Activated naive CD4-positive, alpha-beta T cell treated with anti-CD3 and anti-CD28 coated beads, Interleukin-2, amount 50 U/mL, for 24 hours (primary cell): Measurements from ENCODE around the gene UST.

Experiments used
- H3K27ac Mint-ChIP-seq: one replicate; pipeline ENCODE4 v1.8.0; 2021; ENCODE audit warnings: mild to moderate bottlenecking, mixed read lengths
- H3K27me3 Mint-ChIP-seq: one replicate; pipeline ENCODE4 v1.8.0; 2021; ENCODE audit warnings: mixed read lengths
- H3K36me3 Mint-ChIP-seq: one replicate; pipeline ENCODE4 v1.8.0; 2021; ENCODE audit warnings: mixed read lengths
- H3K4me1 Mint-ChIP-seq: one replicate; pipeline ENCODE4 v1.8.0; 2021; ENCODE audit warnings: mixed read lengths
- H3K4me3 Mint-ChIP-seq: one replicate; pipeline ENCODE4 v1.8.0; 2021; ENCODE audit warnings: mild to moderate bottlenecking, mixed read lengths
- H3K9me3 Mint-ChIP-seq: one replicate; pipeline ENCODE4 v1.8.0; 2021; ENCODE audit warnings: mixed read lengths

The UST gene

DNA sequence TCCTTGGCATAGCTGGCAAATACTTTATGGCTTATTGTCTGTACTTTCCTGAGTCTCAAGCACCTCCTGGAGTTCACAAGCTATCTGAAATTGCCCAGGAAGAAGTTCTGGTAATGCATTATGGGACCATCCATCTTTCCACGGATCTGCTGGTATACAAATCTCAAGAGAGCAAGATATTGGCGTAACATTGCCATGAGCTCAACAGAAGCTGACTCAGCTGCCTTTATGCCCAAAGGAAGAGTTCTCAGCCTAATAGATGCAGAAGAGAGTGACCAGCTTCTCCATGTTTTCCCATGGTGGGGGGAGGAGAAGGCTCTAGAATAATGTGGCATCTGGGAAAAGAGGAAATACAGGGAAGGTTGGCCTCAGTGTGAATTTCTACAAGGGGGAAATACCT is 78.7 kb downstream of the UST start:
- Mint-ChIP-seq H3K4me3 (no peak overlapping the region), H3K36me3 (no peaks in the 10 kb centered on the region), H3K27ac (no peak overlapping the region), H3K27me3 (peaks cover 10% of the 10 kb centered on the region), H3K4me1 (no peaks in the 10 kb centered on the region), H3K9me3 (no peaks in the 10 kb centered on the region)

DNA sequence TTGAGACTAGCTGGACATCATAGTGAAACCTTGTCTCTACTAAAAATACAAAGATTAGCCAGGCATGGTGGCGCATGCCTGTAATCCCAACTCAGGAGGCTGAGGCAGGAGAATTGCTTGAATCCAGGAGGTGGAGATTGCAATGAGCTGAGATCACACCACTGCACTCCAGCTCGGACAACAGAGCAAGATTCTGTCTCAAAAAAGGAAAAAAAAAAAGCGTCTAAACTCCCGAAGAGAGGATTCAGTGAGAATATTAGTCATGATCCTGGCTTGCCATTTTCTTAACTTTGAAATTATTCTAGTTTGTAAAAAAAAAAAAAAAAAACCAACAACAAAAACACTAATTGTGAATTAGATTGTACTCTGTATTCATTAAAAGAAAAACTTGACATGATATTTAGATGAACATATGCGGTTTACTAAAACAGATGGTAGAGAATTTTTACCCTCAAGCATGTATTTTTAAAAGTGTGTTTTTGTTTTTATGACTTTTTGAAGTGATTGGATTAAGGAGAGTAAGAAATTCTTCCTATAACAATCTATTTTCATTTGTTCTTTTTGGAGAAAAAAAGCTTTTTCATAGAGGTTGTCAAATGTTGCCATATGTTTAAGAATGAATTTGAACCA is 80.7 kb downstream of the UST start:
- Mint-ChIP-seq H3K36me3 (no peaks in the 10 kb centered on the region), H3K27me3 (peaks cover 11% of the 10 kb centered on the region), H3K27ac (no peak overlapping the region), H3K9me3 (no peaks in the 10 kb centered on the region), H3K4me3 (no peak overlapping the region), H3K4me1 (no peaks in the 10 kb centered on the region)

DNA sequence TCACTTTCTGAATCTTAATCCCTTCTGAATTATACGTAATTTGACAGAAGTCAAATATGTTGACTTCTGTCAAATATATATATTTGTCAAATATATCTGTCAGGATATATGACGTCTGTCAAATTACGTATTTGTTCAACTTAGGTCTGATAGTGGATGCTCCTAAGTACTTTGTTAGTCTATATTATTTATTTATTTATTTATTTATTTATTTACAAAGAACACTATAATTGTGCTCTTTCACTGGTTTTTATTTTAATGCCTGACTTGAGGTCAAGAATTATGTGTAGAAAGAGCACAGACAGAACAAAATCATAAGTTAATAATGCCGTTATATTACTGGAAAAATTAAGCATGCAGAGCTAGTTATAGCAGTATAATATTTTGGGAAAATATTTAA is 81.2 kb downstream of the UST start:
- Mint-ChIP-seq H3K4me3 (no peak overlapping the region), H3K4me1 (no peaks in the 10 kb centered on the region), H3K36me3 (no peaks in the 10 kb centered on the region), H3K27me3 (peaks cover 11% of the 10 kb centered on the region), H3K9me3 (no peaks in the 10 kb centered on the region), H3K27ac (no peak overlapping the region)

DNA sequence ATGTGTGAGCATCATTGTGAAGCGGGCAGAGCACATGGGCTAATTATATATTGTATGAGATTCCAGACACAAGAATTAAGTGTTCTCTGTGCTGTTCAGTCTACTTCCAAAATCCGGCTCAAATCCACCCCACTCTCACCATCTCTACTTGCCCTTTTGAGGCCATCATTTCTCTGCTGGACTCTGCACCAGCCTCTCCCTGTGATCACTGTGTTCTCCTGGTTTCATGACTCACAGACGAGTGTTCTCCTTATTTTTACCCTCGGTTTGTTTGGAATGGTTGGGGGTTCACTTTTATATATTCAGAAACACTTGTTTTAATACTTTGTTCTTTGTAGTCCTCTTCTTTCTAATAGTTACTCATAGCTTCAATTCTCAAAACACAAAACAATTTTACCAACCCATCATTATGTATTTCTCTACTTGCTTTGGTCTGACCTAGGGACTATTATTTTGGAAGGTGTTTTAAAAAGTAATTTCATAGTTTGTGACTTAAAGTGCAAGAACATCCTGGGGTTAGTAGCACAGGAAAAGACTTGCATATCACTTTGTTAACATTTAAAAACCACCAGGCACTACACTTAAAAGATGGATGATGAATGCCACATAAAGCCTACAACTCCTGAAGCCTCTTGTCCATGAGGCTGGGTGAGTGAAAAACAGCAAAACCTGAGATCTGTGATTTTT is 82.7 kb downstream of the UST start:
- Mint-ChIP-seq H3K4me3 (no peak overlapping the region), H3K27me3 (peaks cover 11% of the 10 kb centered on the region), H3K4me1 (no peaks in the 10 kb centered on the region), H3K9me3 (no peaks in the 10 kb centered on the region), H3K36me3 (no peaks in the 10 kb centered on the region), H3K27ac (no peak overlapping the region)

DNA sequence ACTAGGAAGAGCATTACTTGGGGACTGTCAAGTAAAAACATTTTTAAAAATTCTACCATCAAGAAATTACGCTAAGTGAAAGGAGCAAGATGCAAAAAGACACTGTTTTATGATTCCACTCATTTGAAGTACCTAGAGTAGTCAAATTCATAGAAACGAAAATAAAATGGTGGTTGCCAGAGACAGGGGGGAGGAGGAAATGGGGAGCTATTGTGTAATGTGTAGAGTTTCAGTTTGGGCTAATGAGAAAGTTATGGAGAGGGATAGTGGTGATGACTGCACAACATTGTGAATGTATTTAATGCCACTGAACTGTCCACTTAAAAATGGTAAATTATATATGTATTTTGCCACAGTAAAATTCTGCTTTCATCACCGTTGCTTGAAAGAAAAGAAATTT is 83.8 kb downstream of the UST start:
- no peaks in the 10 kb centered on the region for H3K36me3 Mint-ChIP-seq

DNA sequence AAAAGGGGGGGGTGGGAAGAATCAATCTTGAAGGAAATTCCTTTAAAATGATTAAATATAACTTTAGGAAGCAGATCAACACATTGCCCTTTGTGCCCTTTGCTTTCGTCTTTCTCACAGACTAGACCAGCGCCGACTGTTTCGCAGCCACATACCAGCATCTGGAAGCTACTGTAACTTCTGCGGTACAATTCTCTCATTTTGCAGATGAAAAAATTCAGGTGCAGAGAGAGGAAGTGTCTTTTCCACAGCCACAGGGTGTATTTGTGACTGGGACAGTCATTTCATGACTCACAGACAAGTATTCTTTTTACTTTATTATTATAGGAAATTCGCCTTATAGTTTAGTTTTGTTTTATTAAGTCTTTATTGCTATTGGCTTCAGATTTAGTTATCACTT is 84.2 kb downstream of the UST start:
- peaks cover 4% of the 10 kb centered on the region for H3K27me3 Mint-ChIP-seq
- H3K9me3 Mint-ChIP-seq: no peaks in the 10 kb centered on the region
- no peaks in the 10 kb centered on the region for H3K4me1 Mint-ChIP-seq
- no peaks in the 10 kb centered on the region for H3K36me3 Mint-ChIP-seq
- H3K27ac Mint-ChIP-seq: no peak overlapping the region
- no peak overlapping the region for H3K4me3 Mint-ChIP-seq

More for the DNA sequence above, 83.8 kb downstream of the UST start:
- Mint-ChIP-seq H3K27ac (no peak overlapping the region), H3K27me3 (peaks cover 5% of the 10 kb centered on the region), H3K4me1 (no peaks in the 10 kb centered on the region), H3K9me3 (no peaks in the 10 kb centered on the region), H3K4me3 (peak overlapping the region; percentile 6)

DNA sequence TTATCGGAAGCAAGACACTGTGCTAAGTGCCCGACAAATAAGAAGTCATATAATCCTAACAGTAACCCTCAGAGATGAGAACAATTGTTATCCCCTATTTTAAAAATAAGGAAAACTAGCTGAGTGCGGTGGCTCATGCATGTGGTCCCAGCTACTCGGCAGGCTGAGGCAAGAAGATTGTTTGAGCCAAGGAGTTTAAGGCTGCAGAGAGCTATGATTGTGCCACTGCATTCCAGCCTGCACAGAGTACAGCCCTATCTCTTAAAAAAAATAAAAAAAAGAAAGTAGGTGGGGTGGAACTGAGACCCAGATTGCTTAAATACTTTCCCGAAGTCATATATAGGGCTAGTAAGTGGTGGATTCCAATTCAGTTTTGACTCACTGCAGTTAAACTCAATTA is 84.7 kb downstream of the UST start:
- Mint-ChIP-seq H3K4me3 (no peak overlapping the region), H3K27ac (no peak overlapping the region), H3K36me3 (no peaks in the 10 kb centered on the region), H3K4me1 (no peaks in the 10 kb centered on the region), H3K27me3 (peaks cover 4% of the 10 kb centered on the region), H3K9me3 (no peaks in the 10 kb centered on the region)

DNA sequence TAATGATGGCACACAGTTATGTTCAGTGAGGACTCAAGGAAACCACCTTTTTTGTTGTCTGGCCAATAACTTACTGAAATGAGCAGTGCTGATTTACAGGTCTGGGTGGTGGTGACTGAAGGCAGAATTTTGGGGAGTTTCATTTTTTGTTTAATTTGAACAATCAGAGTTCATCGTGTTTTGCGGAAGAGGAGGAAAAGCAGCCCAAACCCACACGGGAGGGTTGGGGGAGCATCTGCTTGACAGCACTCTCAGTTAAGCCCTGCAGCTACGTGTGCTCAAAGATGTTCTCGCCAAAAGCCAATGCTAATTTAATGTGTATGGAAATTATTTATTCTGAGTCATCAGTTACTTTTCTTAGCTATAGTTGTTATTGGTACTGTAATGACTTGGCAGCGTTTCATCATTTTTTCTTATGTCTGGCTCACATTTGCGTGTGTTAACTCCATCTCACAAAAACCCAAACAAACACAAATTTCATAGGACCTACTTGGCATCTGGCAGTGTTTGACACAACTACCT is 89.2 kb downstream of the UST start:
- H3K4me3 Mint-ChIP-seq: no peak overlapping the region
- H3K27me3 Mint-ChIP-seq: peaks cover 4% of the 10 kb centered on the region
- no peaks in the 10 kb centered on the region for H3K36me3 Mint-ChIP-seq
- H3K4me1 Mint-ChIP-seq: no peaks in the 10 kb centered on the region
- no peak overlapping the region for H3K27ac Mint-ChIP-seq
- no peaks in the 10 kb centered on the region for H3K9me3 Mint-ChIP-seq

DNA sequence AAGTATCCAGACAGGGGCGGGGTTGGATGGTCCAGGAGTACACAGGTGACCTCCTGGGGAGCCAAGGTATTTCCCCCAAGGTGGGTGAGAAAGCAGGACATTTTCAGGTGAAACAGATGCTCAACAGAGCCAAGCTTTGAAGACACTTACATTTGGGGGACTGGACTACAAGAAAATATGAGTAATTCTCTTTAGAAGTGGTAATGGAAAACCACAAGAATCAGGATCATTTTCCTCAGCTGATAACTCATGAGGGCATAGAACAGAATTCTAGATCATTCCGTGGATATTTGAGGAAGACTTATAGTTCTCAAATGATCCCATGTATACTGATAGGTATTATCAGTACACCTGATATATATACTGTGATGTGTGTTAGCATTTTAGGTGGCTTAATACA is 89.9 kb downstream of the UST start:
- no peak overlapping the region for H3K27ac Mint-ChIP-seq
- H3K9me3 Mint-ChIP-seq: no peaks in the 10 kb centered on the region

DNA sequence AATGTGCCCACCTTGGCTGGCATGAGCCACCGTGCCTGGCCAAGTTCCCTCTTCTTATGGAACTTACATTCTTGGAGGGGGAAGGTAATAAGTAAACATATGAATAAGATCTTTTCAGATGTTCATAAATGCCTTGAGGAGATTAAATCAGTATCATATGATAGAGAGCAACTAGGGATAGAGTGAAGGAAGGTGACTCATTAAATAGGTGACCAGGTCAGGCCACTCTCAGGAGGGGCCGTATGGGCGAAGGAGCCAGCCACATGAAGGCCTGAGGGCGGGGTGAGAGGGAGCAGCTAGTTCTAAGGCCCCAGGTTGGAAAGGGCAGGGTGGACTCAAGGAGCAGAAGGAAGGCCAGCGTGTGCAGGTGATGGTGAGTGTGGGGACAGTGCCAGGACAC is 91.1 kb downstream of the UST start:
- peaks cover 2% of the 10 kb centered on the region for H3K27me3 Mint-ChIP-seq
- H3K4me1 Mint-ChIP-seq: no peaks in the 10 kb centered on the region
- H3K4me3 Mint-ChIP-seq: no peak overlapping the region
- H3K27ac Mint-ChIP-seq: no peak overlapping the region
- no peaks in the 10 kb centered on the region for H3K36me3 Mint-ChIP-seq
- no peaks in the 10 kb centered on the region for H3K9me3 Mint-ChIP-seq

More for the DNA sequence above, 89.9 kb downstream of the UST start:
- H3K36me3 Mint-ChIP-seq: no peaks in the 10 kb centered on the region
- no peak overlapping the region for H3K4me3 Mint-ChIP-seq
- H3K27me3 Mint-ChIP-seq: peaks cover 4% of the 10 kb centered on the region
- H3K4me1 Mint-ChIP-seq: no peaks in the 10 kb centered on the region

DNA sequence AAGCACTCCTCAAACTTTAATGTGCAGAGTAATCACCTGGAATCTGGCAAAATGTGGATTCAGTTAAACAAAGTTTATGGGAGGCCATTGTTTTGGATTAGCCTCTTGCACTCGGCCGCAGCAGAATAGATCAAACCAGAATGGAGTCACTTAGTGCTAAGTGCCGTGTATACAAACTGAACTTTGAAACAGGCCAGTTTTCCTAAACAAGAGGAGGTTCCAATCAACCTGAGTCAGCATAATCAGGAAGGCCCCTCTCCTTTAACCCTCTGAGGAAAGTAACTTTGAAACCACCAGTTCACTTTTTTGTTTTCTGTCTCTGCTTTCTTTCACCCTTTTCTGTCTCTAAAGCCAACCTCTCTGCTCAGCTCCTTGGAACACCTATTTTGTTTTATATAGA is 92.2 kb downstream of the UST start:
- Mint-ChIP-seq H3K4me3 (no peak overlapping the region), H3K4me1 (no peaks in the 10 kb centered on the region), H3K9me3 (no peaks in the 10 kb centered on the region), H3K27me3 (peaks cover 2% of the 10 kb centered on the region), H3K36me3 (no peaks in the 10 kb centered on the region), H3K27ac (no peak overlapping the region)

DNA sequence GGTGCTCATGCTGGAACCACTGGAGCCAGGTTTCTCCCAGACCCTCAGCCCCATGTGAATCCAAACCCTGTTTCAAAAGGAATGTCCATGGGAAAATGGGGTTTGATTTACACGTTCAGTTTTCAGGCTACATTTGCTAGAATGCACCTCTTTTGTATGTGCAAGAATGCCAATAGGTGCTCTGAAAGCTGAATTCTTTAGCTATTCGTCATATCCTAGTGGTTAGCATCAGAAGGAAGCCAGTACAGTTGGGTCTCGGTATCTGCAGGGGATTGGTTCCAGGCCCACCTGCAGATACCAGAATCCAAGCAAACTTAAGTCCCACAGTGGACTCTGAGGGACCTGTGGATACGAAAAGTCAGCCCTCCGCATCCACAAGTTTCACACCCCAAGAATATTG is 93.4 kb downstream of the UST start:
- Mint-ChIP-seq H3K9me3 (no peaks in the 10 kb centered on the region), H3K36me3 (no peaks in the 10 kb centered on the region), H3K27ac (no peak overlapping the region), H3K4me1 (no peaks in the 10 kb centered on the region), H3K27me3 (peaks cover 2% of the 10 kb centered on the region), H3K4me3 (no peak overlapping the region)

DNA sequence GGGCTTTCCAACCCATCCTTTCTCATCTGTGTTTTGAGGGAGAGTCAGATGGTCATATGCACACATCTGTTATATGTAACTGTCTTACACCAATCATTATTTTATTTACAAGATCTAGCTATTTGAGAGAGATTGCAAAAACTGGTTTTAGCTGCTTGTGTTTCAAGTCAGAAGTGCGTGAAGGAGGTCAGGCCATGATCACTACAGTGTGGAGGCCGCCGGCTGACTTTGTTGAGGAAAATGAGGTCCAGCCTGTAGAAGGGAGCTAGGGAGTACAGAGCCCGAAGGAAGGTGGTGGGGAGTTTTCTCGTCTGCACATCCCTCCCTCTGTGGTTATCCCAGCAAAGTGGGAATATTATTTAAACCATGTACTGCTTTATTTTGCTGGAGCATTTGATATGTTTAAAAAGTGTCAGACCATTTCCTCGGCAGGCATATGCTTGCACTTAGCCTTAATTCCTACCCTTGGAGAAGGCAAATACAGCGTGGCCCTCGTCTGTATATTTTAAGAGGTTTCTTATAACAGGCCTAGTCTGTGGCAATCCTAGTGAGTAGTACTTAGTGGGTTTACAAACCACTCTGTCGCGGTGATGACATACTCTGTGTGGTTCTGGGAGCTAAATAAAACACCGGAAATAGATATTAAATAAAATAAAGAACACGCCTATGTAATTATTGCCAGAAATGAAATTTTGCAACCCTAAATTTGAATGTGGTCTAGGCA is 95.6 kb downstream of the UST start:
- Mint-ChIP-seq H3K4me3 (no peak overlapping the region), H3K36me3 (no peaks in the 10 kb centered on the region), H3K27me3 (no peaks in the 10 kb centered on the region), H3K9me3 (no peaks in the 10 kb centered on the region), H3K4me1 (no peaks in the 10 kb centered on the region), H3K27ac (no peak overlapping the region)

DNA sequence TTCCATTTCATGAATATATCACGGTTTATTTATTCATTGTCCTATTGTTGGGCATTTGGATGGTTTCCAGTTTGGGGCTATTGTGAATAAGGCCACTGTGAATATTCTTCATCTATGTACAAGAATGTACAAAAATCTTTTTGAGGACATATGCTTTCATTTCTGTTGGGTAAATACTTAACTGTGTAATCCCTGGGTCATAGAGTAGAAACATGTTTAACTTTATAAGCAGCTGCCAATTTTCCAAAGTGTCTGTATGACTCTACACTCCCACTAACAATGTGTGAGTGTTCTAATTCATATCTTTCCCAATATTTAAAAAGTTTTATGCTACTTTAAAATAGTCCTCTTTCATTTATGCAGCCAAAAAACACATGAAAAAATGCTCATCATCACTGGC is 98.6 kb downstream of the UST start:
- H3K27me3 Mint-ChIP-seq: no peaks in the 10 kb centered on the region
- no peaks in the 10 kb centered on the region for H3K36me3 Mint-ChIP-seq
- H3K4me3 Mint-ChIP-seq: no peak overlapping the region
- H3K27ac Mint-ChIP-seq: no peak overlapping the region
- H3K4me1 Mint-ChIP-seq: no peaks in the 10 kb centered on the region
- H3K9me3 Mint-ChIP-seq: no peaks in the 10 kb centered on the region

DNA sequence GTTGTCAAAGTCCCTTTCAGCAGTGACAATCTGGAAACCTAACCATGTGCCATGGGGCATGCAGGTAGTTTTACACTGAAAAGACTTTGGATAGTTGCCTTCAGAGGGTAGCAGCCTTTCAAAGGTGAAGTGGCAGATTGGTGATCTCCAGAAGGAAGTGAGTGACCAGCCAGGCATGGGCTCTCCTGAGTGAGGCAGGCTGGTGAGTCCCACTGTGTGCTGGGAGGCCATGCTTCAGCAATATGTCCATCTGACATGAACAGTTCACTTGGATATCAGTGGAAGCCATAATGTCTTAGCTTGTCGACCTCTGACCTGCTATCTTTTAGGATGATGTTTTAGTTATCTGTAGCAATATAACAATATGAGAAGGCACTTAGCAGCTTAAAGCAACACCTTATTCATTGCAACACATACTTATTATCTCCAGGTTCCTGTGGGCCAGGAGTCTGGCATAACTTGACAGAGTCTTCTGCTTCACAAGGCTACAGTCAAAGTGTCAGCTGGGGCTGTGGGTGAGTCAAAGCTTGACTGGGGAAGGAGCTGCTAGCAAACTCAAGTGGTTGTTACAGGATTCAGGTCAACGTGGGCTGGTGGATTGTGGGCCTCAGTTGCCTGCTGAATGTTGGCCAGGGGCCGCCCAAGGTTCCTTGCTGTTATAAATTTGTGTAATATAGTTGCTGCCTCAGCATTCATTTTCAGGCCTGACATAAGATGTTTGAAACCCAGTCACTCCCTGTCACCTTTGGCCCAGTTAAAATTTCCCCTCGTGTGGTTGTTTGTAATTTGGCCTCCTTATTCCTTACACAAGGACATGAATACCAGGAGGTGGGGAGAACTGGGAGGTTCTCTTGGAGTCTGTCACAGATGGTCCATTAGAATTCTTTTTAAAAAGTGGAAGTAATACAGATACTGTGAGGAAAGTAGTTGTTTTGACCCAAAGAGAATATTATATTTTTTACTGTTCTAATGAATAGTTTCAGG is 100.2 kb downstream of the UST start:
- H3K4me1 Mint-ChIP-seq: no peaks in the 10 kb centered on the region
- H3K36me3 Mint-ChIP-seq: no peaks in the 10 kb centered on the region
- no peaks in the 10 kb centered on the region for H3K9me3 Mint-ChIP-seq
- no peak overlapping the region for H3K4me3 Mint-ChIP-seq
- no peak overlapping the region for H3K27ac Mint-ChIP-seq
- no peaks in the 10 kb centered on the region for H3K27me3 Mint-ChIP-seq
